ENCODE measurements around the gene MAN2A1. TPM values are rescaled to one million over a fixed set of nuclear protein-coding genes. Genes with fewer than 3 reads are reported as not detected.
"Not testable (repeated sequence)": the region's sequence is repeated elsewhere in the genome, so short reads cannot be mapped to it uniquely, and the experiment has no call there.

Gene MAN2A1
- total RNA-seq, 1 donor from 2014 or later = 38.8 TPM

GRCh38 chr5:109877670-109878045, 187.9 kb downstream of the MAN2A1 start:
- H3K9me3 Mint-ChIP-seq = peaks cover 9% of the 10 kb centered on the region
- H3K27ac Mint-ChIP-seq = no peak overlapping the region
- H3K36me3 Mint-ChIP-seq (ENCODE audit: low read depth) = peaks cover 7% of the 10 kb centered on the region
- peaks cover 39% of the 10 kb centered on the region for H3K4me1 Mint-ChIP-seq (ENCODE audit: low read depth)
- no peak overlapping the region for H3K4me3 Mint-ChIP-seq
- intact Hi-C loops (cut with micrococcal nuclease) = no loop called here
- DNase-seq (ENCODE audit: low spot score) = no peak
- H3K27me3 Mint-ChIP-seq (ENCODE audit: insufficient read depth) = peaks cover 2% of the 10 kb centered on the region

GRCh38 chr5:109878887-109879286, 189.2 kb downstream of the MAN2A1 start:
- intact Hi-C loops (cut with micrococcal nuclease) = no loop called here

GRCh38 chr5:109880907-109881685, 191.4 kb downstream of the MAN2A1 start:
- DNase-seq (ENCODE audit: low spot score) = no peak
- Mint-ChIP-seq H3K36me3 (ENCODE audit: low read depth) (peaks cover 2% of the 10 kb centered on the region), H3K27me3 (ENCODE audit: insufficient read depth) (no peaks in the 10 kb centered on the region), H3K27ac (no peak overlapping the region), H3K9me3 (peaks cover 7% of the 10 kb centered on the region), H3K4me3 (no peak overlapping the region), H3K4me1 (ENCODE audit: low read depth) (peaks cover 25% of the 10 kb centered on the region)
- intact Hi-C loops (cut with micrococcal nuclease) = no loop called here

More at GRCh38 chr5:109878887-109879286, 189.2 kb downstream of the MAN2A1 start:
- no peak overlapping the region for H3K4me3 Mint-ChIP-seq
- no peak overlapping the region for H3K27ac Mint-ChIP-seq
- H3K36me3 Mint-ChIP-seq (ENCODE audit: low read depth) = peaks cover 5% of the 10 kb centered on the region
- H3K4me1 Mint-ChIP-seq (ENCODE audit: low read depth) = peaks cover 42% of the 10 kb centered on the region
- peaks cover 2% of the 10 kb centered on the region for H3K27me3 Mint-ChIP-seq (ENCODE audit: insufficient read depth)
- DNase-seq (ENCODE audit: low spot score) = no peak
- peaks cover 10% of the 10 kb centered on the region for H3K9me3 Mint-ChIP-seq

- no peak for DNase-seq (ENCODE audit: low spot score)
- intact Hi-C loops (cut with micrococcal nuclease) = no loop called here
- Mint-ChIP-seq H3K4me3 (no peak overlapping the region), H3K27ac (no peak overlapping the region), H3K27me3 (ENCODE audit: insufficient read depth) (no peaks in the 10 kb centered on the region), H3K36me3 (ENCODE audit: low read depth) (no peaks in the 10 kb centered on the region), H3K4me1 (ENCODE audit: low read depth) (peaks cover 14% of the 10 kb centered on the region), H3K9me3 (peaks cover 7% of the 10 kb centered on the region)
Measured at GRCh38 chr5:109882546-109882945, 192.8 kb downstream of the MAN2A1 start.

- intact Hi-C loops (cut with micrococcal nuclease) = no loop called here
- Mint-ChIP-seq H3K36me3 (ENCODE audit: low read depth) (no peaks in the 10 kb centered on the region), H3K4me1 (ENCODE audit: low read depth) (peaks cover 14% of the 10 kb centered on the region), H3K27ac (no peak overlapping the region), H3K9me3 (peaks cover 7% of the 10 kb centered on the region), H3K4me3 (no peak overlapping the region), H3K27me3 (ENCODE audit: insufficient read depth) (no peaks in the 10 kb centered on the region)
- DNase-seq (ENCODE audit: low spot score) = no peak
Measured at GRCh38 chr5:109884676-109885075, 194.9 kb downstream of the MAN2A1 start.

GRCh38 chr5:109885205-109885604, 195.5 kb downstream of the MAN2A1 start:
- Mint-ChIP-seq H3K27me3 (ENCODE audit: insufficient read depth) (no peaks in the 10 kb centered on the region), H3K9me3 (peaks cover 7% of the 10 kb centered on the region), H3K36me3 (ENCODE audit: low read depth) (no peaks in the 10 kb centered on the region), H3K4me1 (ENCODE audit: low read depth) (peaks cover 14% of the 10 kb centered on the region), H3K27ac (no peak overlapping the region), H3K4me3 (no peak overlapping the region)
- DNase-seq (ENCODE audit: low spot score) = no peak
- intact Hi-C loops (cut with micrococcal nuclease) = no loop called here

- peaks cover 6% of the 10 kb centered on the region for H3K9me3 Mint-ChIP-seq
- intact Hi-C loops (cut with micrococcal nuclease) = no loop called here
- no peak overlapping the region for H3K4me3 Mint-ChIP-seq
- H3K27ac Mint-ChIP-seq = no peak overlapping the region
- H3K4me1 Mint-ChIP-seq (ENCODE audit: low read depth) = no peaks in the 10 kb centered on the region
- no peak for DNase-seq (ENCODE audit: low spot score)
- peaks cover 4% of the 10 kb centered on the region for H3K36me3 Mint-ChIP-seq (ENCODE audit: low read depth)
- H3K27me3 Mint-ChIP-seq (ENCODE audit: insufficient read depth) = no peaks in the 10 kb centered on the region
Measured at GRCh38 chr5:109888989-109889388, 199.3 kb downstream of the MAN2A1 start.

GRCh38 chr5:109893271-109893670, 203.5 kb downstream of the MAN2A1 start:
- DNase-seq (ENCODE audit: low spot score); H3K36me3 Mint-ChIP-seq (ENCODE audit: low read depth); H3K27ac Mint-ChIP-seq; H3K27me3 Mint-ChIP-seq (ENCODE audit: insufficient read depth); intact Hi-C loops (cut with micrococcal nuclease); H3K4me3 Mint-ChIP-seq; H3K4me1 Mint-ChIP-seq (ENCODE audit: low read depth): not testable (repeated sequence)
- peaks cover 15% of the 10 kb centered on the region for H3K9me3 Mint-ChIP-seq

GRCh38 chr5:109898269-109899162, 208.8 kb downstream of the MAN2A1 start:
- Mint-ChIP-seq H3K27me3 (ENCODE audit: insufficient read depth) (no peaks in the 10 kb centered on the region), H3K36me3 (ENCODE audit: low read depth) (peaks cover 4% of the 10 kb centered on the region), H3K4me1 (ENCODE audit: low read depth) (no peaks in the 10 kb centered on the region), H3K4me3 (no peak overlapping the region), H3K27ac (no peak overlapping the region), H3K9me3 (peaks cover 12% of the 10 kb centered on the region)
- intact Hi-C loops (cut with micrococcal nuclease) = no loop called here
- no peak for DNase-seq (ENCODE audit: low spot score)

- Mint-ChIP-seq H3K27me3 (ENCODE audit: insufficient read depth) (no peaks in the 10 kb centered on the region), H3K9me3 (peaks cover 8% of the 10 kb centered on the region), H3K27ac (no peak overlapping the region), H3K4me1 (ENCODE audit: low read depth) (no peaks in the 10 kb centered on the region), H3K36me3 (ENCODE audit: low read depth) (peaks cover 4% of the 10 kb centered on the region), H3K4me3 (no peak overlapping the region)
- DNase-seq (ENCODE audit: low spot score) = no peak
- intact Hi-C loops (cut with micrococcal nuclease) = no loop called here
Measured at GRCh38 chr5:109899163-109899535, 209.4 kb downstream of the MAN2A1 start.

- Mint-ChIP-seq H3K9me3 (peaks cover 6% of the 10 kb centered on the region), H3K36me3 (ENCODE audit: low read depth) (peaks cover 4% of the 10 kb centered on the region), H3K4me3 (no peak overlapping the region), H3K27ac (no peak overlapping the region), H3K4me1 (ENCODE audit: low read depth) (no peaks in the 10 kb centered on the region), H3K27me3 (ENCODE audit: insufficient read depth) (no peaks in the 10 kb centered on the region)
- intact Hi-C loops (cut with micrococcal nuclease) = no loop called here
- no peak for DNase-seq (ENCODE audit: low spot score)
Measured at GRCh38 chr5:109900461-109900860, 210.7 kb downstream of the MAN2A1 start.

GRCh38 chr5:109900911-109901627, 211.3 kb downstream of the MAN2A1 start:
- no peak for DNase-seq (ENCODE audit: low spot score)
- Mint-ChIP-seq H3K9me3 (peaks cover under 1% of the 10 kb centered on the region), H3K36me3 (ENCODE audit: low read depth) (no peaks in the 10 kb centered on the region), H3K27ac (no peak overlapping the region), H3K27me3 (ENCODE audit: insufficient read depth) (no peaks in the 10 kb centered on the region), H3K4me3 (no peak overlapping the region), H3K4me1 (ENCODE audit: low read depth) (no peaks in the 10 kb centered on the region)
- intact Hi-C loops (cut with micrococcal nuclease) = no loop called here

GRCh38 chr5:109901628-109901981, 211.9 kb downstream of the MAN2A1 start:
- no peaks in the 10 kb centered on the region for H3K36me3 Mint-ChIP-seq (ENCODE audit: low read depth)
- H3K4me3 Mint-ChIP-seq = no peak overlapping the region
- no peak for DNase-seq (ENCODE audit: low spot score)
- intact Hi-C loops (cut with micrococcal nuclease) = no loop called here
- H3K4me1 Mint-ChIP-seq (ENCODE audit: low read depth) = no peaks in the 10 kb centered on the region
- no peaks in the 10 kb centered on the region for H3K27me3 Mint-ChIP-seq (ENCODE audit: insufficient read depth)
- no peaks in the 10 kb centered on the region for H3K9me3 Mint-ChIP-seq
- H3K27ac Mint-ChIP-seq = no peak overlapping the region
